ENCODE results near the gene NT5C1B.

Gene NT5C1B

GRCh38 chr2:18566145-18566769 is 23.1 kb downstream of the NT5C1B start:
- TF ChIP-seq POLR2AphosphoS5 (IDR thresholded peaks at IDR 0.05; ENCODE audit: low read depth, low read length) (no peak), SIN3A (IDR thresholded peaks at IDR 0.05; ENCODE audit: borderline replicate concordance, insufficient read depth, low read length) (no peak), FOXP2 (optimal IDR thresholded peaks at IDR 0.05; ENCODE audit: borderline replicate concordance, extremely low read depth, extremely low read length, insufficient read depth) (no peak), REST (IDR thresholded peaks at IDR 0.05; ENCODE audit: insufficient read depth in 1 of 2, low read depth in 2 of 2, low read length in 2 of 2) (no peak), TAF1 (IDR thresholded peaks at IDR 0.05; ENCODE audit: borderline replicate concordance, insufficient read depth, low read length) (no peak)

- no peak; the same call in 1 of the 2 replicates for TF ChIP-seq POLR2AphosphoS5 (IDR thresholded peaks at IDR 0.05; ENCODE audit: low read depth, low read length)
Measured at GRCh38 chr2:18560797-18561085, 28.6 kb downstream of the NT5C1B start.

GRCh38 chr2:18560031-18560796 is 29.2 kb downstream of the NT5C1B start, which contains the start of gene RDH14:
RDH14 (minus strand) TSS chr2:18560653; CDS start chr2:18560572, 81 bp downstream.
- TF ChIP-seq TAF1 (IDR thresholded peaks at IDR 0.05; ENCODE audit: borderline replicate concordance, insufficient read depth, low read length) = no peak
- TF ChIP-seq SIN3A (IDR thresholded peaks at IDR 0.05; ENCODE audit: borderline replicate concordance, insufficient read depth, low read length) = no peak
- TF ChIP-seq FOXP2 (optimal IDR thresholded peaks at IDR 0.05; ENCODE audit: borderline replicate concordance, extremely low read depth, extremely low read length, insufficient read depth) = peak; percentile 36
- no peak for TF ChIP-seq REST (IDR thresholded peaks at IDR 0.05; ENCODE audit: insufficient read depth in 1 of 2, low read depth in 2 of 2, low read length in 2 of 2)
- peak; percentile 75 for TF ChIP-seq POLR2AphosphoS5 (IDR thresholded peaks at IDR 0.05; ENCODE audit: low read depth, low read length)

- TF ChIP-seq SIN3A (IDR thresholded peaks at IDR 0.05; ENCODE audit: borderline replicate concordance, insufficient read depth, low read length) (no peak), TAF1 (IDR thresholded peaks at IDR 0.05; ENCODE audit: borderline replicate concordance, insufficient read depth, low read length) (no peak), REST (IDR thresholded peaks at IDR 0.05; ENCODE audit: insufficient read depth in 1 of 2, low read depth in 2 of 2, low read length in 2 of 2) (no peak), POLR2AphosphoS5 (IDR thresholded peaks at IDR 0.05; ENCODE audit: low read depth, low read length) (no peak), FOXP2 (optimal IDR thresholded peaks at IDR 0.05; ENCODE audit: borderline replicate concordance, extremely low read depth, extremely low read length, insufficient read depth) (no peak)
Measured at GRCh38 chr2:18559531-18560030, 29.8 kb downstream of the NT5C1B start.

- TF ChIP-seq REST (IDR thresholded peaks at IDR 0.05; ENCODE audit: insufficient read depth in 1 of 2, low read depth in 2 of 2, low read length in 2 of 2) (no peak), TAF1 (IDR thresholded peaks at IDR 0.05; ENCODE audit: borderline replicate concordance, insufficient read depth, low read length) (no peak), FOXP2 (optimal IDR thresholded peaks at IDR 0.05; ENCODE audit: borderline replicate concordance, extremely low read depth, extremely low read length, insufficient read depth) (no peak), SIN3A (IDR thresholded peaks at IDR 0.05; ENCODE audit: borderline replicate concordance, insufficient read depth, low read length) (no peak), POLR2AphosphoS5 (IDR thresholded peaks at IDR 0.05; ENCODE audit: low read depth, low read length) (no peak)
Measured at GRCh38 chr2:18558458-18558857, 30.9 kb downstream of the NT5C1B start.

Measured in PFSK-1 (cell line).